GM18526 (cell line): ENCODE measurements around the gene FAM53B.

ENCODE experiments used
- POLR2A ChIP-seq: IDR thresholded peaks from 3 replicates; pipeline ENCODE4 v1.6.1; 2011; ENCODE audit not compliant: insufficient read length; ENCODE audit errors: extremely low read depth

FAM53B gene

DNA sequence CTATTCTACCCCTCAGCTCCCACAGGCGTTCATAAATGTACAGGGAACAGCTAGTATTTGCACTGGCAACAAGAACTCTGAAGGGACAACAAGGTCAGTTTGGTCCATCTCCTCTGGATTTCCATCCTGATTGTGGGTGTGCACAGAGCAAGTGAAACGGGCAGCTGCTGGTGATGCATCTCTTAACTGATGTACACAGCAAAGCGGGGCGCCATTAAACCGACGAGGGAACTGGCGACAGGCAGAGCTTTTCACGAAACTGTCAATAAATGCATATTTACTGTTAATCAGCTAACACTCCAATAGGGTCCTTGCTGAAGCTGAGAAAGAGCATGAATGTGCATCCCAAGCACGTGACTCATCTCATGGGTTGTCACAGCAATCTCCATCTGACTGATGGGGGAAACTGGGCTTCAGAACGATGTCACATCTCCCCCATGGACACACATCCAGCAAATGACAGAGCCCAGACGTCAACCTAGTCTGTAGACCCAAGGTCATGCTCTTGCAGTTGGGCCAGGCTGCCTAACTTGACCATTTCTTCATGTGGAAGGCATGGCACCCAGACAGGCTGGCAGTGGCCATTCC lies 54.2 kb downstream of the FAM53B start:
- no peak for TF ChIP-seq POLR2A

DNA sequence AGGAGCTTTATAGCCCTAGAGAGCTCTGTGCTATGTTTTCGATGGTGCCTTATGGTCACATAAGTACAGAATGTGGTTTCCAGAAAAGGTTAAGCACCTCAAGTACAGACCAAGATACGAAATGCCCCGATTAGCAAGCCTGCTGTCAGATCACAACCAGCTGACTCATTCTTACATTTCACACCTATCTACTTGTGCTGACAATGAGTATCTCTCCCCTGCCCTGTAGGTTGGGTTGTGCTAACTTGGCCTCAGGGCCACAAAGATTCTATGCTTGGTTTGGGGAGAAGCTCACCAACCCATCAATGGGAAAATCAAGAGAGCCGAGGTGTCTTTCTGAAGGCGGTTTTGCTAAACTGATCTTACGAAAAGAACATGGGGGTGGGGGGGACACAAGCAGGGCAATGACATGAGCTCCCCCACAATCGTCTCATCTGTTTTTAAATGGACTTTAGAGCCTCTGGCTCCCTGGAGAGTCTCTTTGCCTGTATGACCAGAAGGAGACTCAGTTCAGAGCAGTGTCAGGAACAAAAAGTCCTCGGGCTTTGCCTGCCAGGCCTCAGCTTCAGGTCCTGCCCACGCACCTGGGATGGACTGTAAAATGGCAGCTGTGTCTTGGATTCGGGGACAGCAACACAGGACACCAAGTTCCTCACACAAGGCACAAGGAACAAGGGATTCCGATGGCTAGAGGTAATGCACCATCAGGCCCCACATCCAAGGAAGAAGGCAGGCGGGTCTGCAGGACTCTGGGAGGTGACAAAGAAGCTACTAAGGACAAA lies 55.1 kb downstream of the FAM53B start:
- no peak for TF ChIP-seq POLR2A

DNA sequence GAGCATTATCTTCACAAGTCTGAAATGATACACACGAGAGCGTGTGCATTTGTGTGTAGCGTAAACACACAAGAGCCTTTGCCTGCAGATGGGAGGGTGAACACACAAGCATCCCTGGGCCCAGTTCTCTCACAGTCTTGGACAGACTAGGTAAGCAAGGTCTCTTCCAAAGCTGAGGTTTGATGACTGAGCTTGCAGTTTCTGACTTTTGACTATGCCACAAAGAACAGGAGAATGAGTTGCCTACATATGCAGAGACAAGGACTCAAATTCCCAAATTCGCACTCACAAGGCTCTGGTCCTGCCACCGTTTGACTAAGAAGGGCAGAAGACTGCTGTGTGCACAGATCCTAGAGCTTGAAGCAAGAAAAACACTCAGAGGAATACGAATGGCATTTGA lies 55.8 kb downstream of the FAM53B start:
- TF ChIP-seq POLR2A, result no peak

DNA sequence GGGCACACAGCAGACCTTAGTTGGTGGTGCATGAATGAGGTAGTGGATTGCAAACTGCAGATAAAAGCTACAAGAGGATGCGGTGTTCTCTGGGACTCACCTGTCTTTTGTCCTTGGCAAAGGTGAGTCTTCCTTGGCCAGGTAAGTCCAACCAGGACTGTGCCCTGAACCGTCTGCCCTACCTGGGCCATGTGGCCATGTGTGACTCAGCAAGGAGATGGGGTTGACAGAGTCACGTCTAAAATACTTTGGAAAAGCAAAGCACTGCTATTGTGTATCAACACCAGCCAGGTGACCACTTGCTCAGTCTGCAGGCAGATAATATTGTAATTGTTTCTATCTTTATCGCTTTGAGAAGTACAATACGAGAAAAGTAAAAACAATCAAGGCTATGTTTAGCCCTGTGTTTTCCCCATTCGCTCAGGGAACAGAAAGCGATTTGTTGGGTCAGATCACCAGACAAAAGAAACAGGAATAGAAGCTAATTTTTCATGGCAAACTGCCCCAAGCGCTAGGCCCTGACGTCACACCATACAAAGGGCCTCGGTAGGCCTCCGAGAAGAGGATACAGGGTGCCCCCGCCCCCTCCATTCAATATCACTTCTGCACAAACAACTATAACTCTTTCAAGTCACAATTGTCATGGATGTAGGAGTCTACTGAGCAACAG lies 57.3 kb downstream of the FAM53B start:
- TF ChIP-seq POLR2A, result no peak

DNA sequence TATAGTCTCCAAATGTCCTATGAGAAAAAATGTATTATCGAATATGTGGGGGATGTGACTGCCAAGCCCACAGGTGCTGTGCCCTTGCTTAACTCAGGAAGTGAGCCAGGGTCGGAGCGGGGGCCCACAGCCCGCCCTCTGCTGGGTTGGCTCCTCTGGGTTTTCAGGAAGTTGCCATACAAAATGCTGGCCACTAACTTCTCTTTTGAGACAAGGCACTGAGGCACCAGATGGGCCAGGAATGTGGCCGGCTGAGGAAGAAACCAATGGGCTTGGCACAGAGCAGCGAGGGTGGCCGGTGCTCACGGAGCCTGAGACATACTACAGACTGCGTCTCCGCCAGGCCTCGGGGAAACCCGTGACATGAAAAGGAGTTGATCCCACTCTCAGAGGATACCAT lies 58.9 kb downstream of the FAM53B start:
- no peak for TF ChIP-seq POLR2A

DNA sequence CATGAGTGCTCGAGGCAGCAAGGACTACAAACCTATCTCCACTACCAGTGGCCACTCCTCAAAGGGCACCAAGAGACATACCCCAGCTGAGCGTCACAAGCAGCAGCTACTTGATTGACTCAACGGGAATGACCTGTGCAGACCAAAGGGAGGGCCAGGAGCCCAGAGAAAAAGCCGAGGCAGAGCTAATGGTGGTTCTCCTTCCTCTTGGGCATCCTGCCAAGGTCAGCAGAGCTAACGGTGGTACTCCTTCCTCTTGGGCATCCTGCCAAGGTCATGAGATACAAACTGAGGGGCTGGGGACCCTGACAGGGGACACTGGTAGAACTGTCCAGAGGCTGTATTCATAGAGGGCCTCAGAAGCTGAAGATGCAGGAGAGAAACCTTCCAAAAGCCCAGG lies 60.4 kb downstream of the FAM53B start:
- TF ChIP-seq POLR2A, result no peak

DNA sequence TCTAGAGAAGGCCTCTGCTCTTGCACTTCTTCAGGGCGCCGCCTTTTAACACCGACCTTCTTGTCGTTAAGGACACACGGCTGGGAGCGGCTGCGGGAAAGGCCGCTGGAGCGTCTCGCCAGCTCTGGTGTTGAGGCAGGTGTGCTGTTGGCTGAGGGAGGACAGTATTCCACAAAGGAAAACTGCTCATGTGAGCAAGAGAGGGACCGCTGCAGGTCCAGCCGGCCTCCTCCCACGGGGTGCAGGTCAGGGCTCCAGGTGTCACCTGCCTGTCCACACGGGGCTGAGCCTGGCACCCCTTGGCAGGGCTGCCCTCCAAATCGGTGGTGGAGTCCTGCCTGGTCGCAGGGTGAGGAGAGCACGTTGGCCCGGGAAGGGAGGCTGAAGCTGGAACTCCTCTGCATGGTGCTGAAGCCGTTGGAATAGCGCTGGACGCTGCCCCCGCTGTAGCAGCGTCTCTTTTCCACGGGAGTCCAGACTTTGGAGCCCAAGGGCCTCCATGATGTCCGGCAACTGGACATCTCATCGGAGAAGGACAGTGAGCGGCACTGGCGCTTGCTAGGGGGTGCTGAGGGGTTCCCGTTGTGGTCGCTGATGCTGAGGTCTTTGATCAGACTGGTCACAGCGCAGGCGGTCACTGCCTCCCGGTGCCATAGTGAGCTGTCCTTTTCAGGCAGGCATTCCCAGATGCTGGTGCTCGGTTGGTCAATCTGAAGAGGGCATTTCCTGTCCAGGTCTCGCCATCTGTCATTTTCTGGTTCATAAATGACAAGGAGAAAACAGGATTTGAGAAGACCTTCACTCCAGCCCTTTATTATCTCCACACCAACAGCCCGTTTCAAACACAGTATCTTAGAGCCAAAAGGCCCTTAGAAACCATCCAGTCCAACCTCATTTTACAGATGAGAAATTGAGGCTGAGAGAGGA lies 62.3 kb downstream of the FAM53B start:
- no peak for TF ChIP-seq POLR2A

DNA sequence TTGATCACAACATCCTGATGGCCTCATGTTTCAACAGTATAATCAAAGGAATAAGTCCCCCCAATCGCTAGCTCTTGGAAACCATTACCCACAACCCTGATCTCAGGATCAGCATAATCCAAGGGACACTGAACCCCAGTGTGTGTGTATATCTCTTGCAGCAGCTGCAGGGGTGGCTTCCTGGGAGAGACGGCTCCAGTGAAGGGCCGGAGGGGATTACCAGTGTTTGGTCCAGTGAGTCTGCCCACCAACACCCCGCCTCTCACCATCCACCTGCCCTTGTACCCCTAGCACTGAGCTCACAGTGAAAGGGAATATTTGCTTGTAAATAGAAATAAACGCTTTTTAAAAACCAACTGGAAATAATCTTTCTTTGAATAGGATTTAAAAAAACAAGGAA lies 63.1 kb downstream of the FAM53B start:
- TF ChIP-seq POLR2A, result no peak

DNA sequence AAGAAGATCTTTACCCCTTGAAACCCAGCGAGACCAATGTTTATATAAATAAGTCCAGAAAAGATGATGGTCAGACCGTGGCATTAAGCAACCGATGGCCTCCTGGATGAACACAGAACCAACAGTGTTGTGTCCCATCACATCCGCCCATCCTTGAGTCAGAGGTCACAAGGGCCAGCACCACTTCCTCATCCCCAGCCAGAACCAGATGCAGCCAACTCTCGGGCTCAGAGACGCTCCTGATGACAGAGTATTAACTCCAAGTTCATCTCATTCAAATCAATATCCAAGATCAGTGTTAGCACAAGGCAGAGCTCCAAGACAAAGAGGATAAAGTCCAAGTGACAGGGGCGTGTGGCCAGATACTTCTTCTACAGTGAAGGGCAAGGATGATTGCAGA lies 63.5 kb downstream of the FAM53B start:
- TF ChIP-seq POLR2A, result no peak

DNA sequence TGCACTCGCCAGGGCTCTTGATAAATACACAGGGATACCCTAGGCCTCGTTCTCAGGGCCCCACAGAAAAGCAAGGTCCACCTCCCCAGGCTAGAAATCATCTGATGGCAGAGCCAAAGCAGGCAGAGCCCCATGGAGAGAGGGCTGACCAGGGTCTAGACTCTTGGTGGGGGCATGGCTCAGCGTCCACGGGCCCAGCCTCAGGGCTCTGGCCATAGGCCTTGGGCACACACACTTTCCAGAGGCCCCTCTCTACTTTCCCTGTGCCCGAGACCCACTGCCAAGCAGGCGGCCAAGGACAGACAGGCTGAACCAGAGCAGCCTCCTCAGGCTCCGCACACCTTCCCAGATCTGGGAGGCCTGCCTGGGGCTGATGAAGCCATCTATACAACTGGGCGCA lies 64.8 kb downstream of the FAM53B start:
- no peak for TF ChIP-seq POLR2A

DNA sequence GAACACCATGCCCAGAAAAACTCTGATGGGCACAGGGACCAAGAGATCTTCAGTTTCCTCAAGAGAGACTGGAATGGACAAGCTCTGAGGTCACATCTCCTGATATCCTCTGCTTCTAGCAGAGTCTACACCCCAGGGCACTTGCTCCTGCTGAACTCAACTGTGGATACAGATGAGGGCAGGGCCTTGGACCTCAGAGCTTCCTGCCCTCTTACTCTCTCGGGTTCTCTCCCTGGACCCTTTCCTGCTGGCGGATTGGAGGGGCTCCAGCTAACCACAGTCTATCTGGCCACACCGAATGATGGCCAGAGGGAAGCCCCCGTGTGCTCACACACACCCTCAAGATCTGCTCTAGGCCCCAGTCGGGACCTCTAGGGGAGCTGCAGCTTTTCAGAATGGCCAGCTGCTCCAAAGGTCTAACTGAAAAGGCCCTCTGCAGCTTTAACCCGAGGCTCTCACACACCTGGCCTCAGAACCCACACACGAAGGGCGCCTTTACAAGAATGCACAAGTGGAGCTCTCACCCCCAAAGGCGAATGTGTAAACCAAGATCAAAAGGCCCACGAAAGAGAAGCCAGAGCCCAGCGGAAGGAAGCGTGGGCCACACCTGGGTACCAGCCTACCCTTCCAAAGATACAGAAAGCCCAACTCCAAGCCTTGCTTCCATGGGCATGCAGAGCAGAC lies 65.5 kb downstream of the FAM53B start:
- no peak for TF ChIP-seq POLR2A

DNA sequence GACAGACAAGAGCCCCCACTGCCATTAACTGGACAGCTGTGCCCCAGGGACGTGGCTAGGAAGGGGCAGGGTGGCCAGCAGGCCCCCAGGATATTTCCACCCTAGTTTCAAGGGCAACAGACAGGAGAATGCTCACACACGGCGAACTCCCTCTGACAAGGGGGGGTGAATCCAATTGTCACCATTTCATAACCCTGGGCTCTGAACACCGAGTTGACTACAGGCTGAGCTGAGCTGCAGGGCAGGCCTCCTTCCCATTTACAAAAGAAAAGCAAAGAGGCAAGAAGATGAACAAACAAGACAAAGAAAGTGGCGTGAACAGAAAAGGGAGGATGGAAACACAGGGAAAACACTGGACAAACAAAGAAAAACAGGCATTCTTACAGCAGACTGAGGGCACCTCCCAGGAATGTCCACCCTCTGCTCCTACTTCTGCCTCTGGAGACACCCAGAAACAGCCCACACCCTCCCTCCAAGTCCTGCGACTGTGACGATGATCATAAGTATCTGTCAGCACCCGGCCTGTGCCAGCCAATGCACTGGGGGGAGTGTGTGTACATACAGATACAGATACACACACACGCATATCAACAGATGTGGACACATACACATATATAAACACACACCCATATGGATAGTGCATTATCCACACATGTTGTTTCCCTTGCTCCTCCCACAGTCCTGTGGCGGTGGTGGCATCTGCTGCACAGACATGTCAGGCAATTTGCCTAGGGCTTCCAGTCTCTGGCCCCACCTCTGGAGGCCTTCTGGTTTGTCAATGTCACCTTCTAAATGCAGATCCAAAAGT lies 66.2 kb downstream of the FAM53B start:
- no peak for TF ChIP-seq POLR2A

DNA sequence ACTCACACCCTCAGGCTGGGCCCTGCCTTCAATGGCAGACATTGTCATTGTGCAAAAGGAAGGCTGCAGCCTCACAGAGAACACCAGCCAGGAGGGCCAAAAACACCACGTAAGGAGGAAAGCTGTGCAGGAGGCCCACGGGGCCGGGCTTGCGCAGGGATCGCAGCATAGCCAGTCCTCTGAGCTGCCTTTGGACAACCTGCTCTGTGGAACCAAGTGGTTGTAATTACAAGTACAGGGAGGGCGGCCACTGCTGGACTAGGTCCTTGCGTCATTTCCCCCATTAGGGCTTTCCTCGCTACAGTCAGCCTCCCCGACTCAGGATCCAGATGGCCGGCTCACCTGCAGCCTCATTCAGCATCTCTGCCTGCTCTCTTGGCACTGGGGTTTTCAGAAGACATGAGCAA lies 66.9 kb downstream of the FAM53B start:
- no peak for TF ChIP-seq POLR2A
